Measurements from ENCODE around the gene SCYGR2.

DNA sequence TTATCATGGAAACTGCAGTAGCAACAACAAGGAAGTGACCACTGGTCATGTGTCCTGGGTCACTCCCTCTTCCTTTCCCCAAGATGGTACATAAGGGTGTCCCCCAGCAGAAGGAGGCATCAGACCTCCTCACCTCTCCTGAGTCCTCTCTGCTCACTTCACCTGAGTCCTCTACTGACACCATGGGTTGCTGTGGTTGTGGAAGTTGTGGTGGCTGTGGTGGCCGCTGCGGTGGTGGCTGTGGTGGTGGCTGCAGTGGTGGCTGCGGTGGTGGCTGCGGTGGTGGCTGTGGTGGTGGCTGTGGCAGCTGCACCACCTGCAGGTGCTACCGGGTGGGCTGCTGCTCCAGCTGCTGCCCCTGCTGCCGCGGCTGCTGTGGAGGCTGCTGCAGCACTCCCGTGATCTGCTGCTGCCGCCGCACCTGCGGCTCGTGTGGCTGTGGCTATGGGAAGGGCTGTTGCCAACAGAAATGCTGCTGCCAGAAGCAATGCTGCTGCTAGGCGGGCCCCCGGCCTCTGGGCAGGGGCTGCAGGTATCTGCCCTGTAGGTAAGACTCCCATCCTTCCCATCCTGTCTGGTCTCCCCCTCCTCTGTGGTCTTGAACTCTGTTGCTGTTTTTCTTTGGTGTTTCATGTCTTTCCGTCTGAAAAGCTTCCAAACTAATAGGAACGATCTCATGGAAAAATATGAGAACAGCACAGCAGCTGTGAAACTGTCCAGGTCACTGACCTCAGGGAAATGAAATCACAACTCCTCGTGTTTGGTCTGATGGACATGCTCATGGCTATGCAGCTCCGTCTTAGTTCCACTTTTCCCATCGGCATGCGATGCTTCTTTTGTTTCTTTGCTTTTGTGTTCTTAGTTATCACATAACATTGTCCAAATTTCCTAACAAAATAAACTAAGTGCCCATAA lies 18.9 kb downstream of the SCYGR2 start, which contains the start of gene SCYGR4:
- TF ChIP-seq EZH2 (IDR thresholded peaks at IDR 0.05; ENCODE audit: borderline replicate concordance, low read length): no peak
- TF ChIP-seq, protein P1, sequence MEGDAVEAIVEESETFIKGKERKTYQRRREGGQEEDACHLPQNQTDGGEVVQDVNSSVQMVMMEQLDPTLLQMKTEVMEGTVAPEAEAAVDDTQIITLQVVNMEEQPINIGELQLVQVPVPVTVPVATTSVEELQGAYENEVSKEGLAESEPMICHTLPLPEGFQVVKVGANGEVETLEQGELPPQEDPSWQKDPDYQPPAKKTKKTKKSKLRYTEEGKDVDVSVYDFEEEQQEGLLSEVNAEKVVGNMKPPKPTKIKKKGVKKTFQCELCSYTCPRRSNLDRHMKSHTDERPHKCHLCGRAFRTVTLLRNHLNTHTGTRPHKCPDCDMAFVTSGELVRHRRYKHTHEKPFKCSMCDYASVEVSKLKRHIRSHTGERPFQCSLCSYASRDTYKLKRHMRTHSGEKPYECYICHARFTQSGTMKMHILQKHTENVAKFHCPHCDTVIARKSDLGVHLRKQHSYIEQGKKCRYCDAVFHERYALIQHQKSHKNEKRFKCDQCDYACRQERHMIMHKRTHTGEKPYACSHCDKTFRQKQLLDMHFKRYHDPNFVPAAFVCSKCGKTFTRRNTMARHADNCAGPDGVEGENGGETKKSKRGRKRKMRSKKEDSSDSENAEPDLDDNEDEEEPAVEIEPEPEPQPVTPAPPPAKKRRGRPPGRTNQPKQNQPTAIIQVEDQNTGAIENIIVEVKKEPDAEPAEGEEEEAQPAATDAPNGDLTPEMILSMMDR (IDR thresholded peaks at IDR 0.05; ENCODE audit: low read length): no peak

Measured in OCI-LY1 (cell line).